WTC11 (cell line): Measurements from ENCODE around the gene ICAM3.

ENCODE experiments used
- TCF7 ChIP-seq: sonication (generic); formaldehyde crosslinking; IDR thresholded peaks from 2 replicates; pipeline ENCODE4 v1.8.0; 2022; ENCODE audit warnings: mild to moderate bottlenecking, low read depth, missing genetic modification reagents, moderate library complexity
- ZBTB21 ChIP-seq: sonication (generic); formaldehyde crosslinking; IDR thresholded peaks from 2 replicates; pipeline ENCODE4 v1.8.1; 2023; ENCODE audit warnings: mild to moderate bottlenecking, missing genetic modification reagents, borderline replicate concordance
- TF ChIP-seq, protein P1 (sequence below): sonication (generic); formaldehyde crosslinking; conservative IDR thresholded peaks from 2 replicates; pipeline ENCODE4 v1.8.1; 2022; ENCODE audit warnings: mild to moderate bottlenecking, missing genetic modification reagents
- TF ChIP-seq, protein P2 (sequence below): fragments of 200-600 bp; IDR thresholded peaks from 2 replicates; pipeline ENCODE4 v1.8.0; 2022; ENCODE audit warnings: antibody characterized with exemption
- TF ChIP-seq, protein P3 (sequence below): sonication (generic); formaldehyde crosslinking; IDR thresholded peaks from 2 replicates; pipeline ENCODE4 v1.8.1; 2022; ENCODE audit warnings: low read depth, missing genetic modification reagents, borderline replicate concordance

DNA sequence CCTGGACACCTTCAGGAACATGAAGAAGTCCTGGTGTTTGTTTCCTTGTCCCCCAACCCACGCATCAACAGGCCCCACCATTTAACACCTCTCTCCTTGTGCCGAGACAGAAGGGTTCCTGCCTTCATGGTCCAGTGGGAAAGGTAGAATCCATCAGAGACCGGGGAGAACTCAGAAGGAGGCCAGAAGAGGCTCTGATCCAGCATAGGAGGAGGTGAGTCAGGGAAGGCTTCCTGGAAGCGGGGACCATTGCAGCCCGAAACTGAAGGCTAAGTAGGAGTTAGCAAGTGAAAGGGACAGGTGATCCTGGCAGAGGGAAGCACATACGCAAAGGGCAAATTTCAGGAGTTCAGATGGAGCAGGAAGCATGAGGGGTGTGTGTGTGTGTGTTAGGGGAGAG, 484 bp downstream of the ICAM3 start:
- TF ChIP-seq, protein P1, sequence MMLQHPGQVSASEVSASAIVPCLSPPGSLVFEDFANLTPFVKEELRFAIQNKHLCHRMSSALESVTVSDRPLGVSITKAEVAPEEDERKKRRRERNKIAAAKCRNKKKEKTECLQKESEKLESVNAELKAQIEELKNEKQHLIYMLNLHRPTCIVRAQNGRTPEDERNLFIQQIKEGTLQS (CRISPR knock-in tag) = no peak
- TF ChIP-seq ZBTB21 (CRISPR knock-in tag) (no peak), TCF7 (CRISPR knock-in tag) (no peak)
- TF ChIP-seq, protein P2, sequence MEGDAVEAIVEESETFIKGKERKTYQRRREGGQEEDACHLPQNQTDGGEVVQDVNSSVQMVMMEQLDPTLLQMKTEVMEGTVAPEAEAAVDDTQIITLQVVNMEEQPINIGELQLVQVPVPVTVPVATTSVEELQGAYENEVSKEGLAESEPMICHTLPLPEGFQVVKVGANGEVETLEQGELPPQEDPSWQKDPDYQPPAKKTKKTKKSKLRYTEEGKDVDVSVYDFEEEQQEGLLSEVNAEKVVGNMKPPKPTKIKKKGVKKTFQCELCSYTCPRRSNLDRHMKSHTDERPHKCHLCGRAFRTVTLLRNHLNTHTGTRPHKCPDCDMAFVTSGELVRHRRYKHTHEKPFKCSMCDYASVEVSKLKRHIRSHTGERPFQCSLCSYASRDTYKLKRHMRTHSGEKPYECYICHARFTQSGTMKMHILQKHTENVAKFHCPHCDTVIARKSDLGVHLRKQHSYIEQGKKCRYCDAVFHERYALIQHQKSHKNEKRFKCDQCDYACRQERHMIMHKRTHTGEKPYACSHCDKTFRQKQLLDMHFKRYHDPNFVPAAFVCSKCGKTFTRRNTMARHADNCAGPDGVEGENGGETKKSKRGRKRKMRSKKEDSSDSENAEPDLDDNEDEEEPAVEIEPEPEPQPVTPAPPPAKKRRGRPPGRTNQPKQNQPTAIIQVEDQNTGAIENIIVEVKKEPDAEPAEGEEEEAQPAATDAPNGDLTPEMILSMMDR = no peak
- TF ChIP-seq, protein P3, sequence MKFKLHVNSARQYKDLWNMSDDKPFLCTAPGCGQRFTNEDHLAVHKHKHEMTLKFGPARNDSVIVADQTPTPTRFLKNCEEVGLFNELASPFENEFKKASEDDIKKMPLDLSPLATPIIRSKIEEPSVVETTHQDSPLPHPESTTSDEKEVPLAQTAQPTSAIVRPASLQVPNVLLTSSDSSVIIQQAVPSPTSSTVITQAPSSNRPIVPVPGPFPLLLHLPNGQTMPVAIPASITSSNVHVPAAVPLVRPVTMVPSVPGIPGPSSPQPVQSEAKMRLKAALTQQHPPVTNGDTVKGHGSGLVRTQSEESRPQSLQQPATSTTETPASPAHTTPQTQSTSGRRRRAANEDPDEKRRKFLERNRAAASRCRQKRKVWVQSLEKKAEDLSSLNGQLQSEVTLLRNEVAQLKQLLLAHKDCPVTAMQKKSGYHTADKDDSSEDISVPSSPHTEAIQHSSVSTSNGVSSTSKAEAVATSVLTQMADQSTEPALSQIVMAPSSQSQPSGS = no peak
